Activated gamma-delta T cell treated with Interleukin-2 at 50 U/mL for 16 hours (primary cell): Measurements from ENCODE around the gene IL22RA1.

Experiments
- DNase-seq: peaks from one replicate; pipeline ENCODE4 v3.0.0-alpha.2; 2020

The IL22RA1 gene

DNA sequence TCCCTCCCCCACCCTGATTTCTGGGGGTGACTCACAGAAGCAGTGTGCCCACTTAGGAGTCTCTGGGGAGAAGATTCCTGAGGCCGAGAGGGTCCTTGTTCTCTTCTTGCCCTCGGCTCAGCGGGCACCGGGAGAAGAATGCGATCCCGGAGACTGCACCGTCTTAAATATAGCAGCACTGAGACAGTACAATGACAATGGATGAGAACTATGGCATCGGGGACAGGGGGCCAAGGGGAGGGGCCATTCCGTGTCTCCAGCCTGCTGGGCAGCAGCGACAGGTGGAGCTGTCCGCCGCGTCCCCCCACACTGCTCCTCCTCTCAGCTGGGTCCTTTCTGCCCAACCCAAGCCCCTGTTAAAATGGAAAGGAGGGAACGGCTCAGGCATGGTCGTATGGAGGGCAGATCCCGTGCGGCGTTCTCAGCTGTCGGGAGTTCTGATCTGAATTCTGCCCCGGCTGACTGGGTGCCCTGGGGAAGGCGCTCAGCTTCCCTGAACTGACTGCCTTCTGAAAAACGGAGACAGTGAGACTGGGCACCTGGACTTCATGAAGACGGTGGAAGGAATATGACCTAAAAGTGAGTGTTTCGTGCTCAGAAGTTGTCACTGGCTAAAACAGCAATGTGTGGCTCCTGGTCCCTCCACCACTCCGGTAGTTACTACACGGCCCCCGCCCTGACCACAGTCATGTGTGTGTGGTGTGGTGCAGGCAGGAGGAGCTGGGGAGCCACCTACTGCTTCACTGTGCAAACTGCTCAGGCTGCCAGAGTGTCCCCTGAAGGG, 30.8 kb downstream of the IL22RA1 start, which contains the start of gene MYOM3:
TSS of gene MYOM3 (minus strand) at position 140 of the 784 bp plus-strand sequence. CDS start 3,499 bp downstream, outside the sequence.
- peak; percentile 36 for DNase-seq

DNA sequence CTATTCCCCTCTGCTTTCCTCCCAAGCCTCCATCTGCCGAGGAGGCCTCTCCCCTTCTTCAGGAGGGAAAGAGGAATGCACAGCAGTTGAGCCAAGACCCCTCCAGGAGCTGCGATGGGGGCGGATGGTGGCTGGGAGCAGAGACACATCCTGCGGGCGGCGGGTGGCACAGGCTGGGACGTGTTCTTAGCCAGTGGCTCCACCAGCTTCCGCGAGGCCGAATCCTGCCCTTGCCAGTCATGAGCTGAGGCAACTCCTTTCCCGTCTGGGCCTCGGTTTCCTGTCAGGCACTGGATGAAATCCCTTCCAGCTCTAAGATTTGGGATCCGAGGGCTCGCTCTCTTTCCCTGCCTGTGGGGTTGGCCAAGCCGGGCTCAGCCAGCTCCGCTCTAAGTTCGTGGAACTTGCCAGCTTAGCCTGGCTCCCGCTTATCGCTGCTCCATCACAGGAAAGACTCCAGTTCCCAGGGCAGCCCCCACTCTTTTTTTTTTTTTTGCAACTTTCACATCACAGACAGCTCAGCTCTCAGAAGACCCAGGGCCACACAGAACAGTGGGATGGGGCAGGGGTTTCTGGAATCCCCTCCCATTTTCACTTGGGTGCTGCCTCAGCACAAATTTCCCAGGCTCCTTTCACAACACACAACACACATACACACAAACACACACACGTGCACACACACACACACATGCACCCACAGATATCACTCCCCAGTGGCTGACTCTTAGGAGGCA, 31.5 kb downstream of the IL22RA1 start:
- DNase-seq, result no peak

DNA sequence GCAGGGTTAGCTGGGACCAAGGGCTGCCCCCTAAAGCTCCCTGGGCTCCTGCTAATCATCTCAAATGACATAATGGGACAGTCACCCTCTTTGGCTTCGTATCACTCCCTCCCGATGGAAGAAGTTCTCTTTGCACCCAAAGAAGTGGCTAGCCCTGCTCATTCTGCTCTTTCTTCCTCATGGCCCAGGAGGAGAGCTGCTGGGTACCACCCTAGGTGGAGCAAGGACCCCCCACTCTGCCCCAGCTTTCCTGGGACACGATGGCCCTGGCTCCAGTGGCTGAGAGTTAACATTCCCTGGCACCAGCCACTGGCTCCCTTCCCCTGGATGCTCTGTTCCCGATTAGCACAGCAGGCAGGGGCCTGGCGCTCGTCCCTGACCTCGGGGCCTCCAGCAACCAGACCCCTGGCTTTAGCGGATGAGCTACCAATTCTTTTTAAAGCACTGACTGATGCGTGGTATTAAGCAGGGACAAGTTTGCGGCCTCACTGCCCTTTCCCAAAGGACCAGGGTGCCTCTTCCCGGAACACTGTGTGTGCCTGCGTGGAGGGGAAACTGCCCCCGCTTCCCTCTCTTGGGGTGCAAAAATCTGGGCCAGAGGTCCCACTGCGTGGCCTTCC, 32.2 kb downstream of the IL22RA1 start:
- no peak for DNase-seq

DNA sequence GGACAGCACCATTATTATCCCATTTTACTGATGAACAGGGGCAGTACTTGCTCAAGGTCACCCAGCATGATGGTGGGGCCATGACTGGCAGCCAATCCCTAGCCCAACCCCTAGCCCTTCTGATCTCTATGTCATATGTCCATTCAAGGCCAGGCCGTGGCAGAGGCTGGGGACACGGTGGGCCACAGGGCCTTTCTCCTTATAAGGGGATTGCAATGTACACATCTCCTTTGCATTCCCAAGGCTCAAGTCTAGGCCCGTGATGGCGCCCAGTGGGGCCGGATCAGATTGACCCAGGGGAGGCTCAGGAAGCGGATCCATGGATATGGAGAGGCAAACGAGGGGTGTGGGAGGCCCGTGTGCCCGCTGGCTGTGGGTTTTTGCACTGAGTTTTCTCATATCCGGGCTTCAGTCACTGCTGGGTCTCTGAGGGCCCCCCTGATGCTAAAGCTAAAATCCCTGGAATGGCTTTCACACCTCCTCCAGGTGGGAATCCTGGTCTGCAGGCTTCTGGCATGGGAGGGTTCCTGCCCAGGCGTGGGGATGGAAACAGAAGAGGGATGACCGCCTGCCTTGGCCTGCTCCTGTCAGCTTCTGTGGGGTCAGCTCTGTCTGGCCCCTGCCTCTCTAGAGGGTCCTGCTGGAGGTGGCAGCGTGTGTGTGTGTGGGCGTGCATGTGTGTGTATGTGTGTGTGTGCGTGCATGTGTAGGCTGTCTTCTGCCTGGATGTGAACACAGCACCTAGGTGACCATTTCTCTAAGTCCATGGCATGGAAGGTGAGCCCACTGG, 33.1 kb downstream of the IL22RA1 start:
- no peak for DNase-seq

DNA sequence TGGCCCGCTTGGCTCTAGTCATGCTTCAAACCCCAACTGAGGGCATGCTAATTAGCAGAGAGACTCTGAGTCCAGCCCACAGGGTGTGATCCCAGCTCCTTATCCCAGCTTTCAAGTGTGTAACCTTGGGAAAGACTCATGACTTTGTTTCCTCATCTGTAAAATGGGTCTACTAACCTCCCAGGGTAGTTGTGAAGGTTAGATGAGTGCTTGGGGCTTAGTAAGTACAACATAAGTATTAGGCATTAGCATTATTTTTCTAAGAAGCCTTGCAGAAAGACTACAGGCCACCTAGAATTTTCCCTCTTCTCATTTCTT, 33.8 kb downstream of the IL22RA1 start:
- DNase-seq, result no peak

DNA sequence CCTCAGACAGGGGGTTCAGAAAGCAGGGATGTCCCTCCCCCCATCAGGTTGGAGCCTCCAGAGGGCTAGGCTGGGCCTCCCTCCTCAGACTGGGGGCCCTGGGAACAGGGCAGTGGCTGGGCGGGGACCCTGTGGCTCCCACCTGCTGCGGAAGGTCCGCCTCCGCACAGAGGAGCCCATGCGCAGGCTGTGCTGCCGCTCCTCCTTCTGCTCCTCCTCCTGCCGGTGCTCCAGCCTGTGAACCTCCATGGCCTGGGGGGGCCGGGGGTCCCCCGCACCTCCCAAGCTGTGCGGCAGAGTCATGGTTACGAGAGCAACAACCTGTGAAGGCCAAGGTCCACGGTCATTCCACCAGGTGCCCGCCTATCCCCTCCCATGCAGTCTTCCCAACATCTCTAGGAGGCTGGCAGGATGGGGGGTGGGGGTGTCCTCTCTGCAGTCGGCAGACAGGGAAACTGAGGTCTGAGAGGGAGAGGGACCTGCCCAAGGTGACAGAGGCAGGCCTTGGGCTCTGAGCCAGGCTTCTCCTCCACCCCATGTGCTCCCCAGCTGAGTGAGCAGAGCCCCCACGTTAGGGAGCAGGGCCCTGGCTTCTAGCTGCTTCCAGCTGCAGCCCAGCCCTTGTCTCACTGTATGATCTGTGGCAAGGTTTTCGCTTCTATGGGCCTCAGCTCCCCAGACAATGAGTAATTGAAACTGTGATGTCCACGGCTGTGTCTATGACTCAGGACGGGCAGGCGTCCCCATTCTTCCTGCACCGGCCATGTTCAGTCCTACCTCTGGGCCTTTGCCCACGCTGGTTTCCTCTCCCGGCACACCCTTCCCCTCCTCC, 34.4 kb downstream of the IL22RA1 start:
- no peak for DNase-seq

DNA sequence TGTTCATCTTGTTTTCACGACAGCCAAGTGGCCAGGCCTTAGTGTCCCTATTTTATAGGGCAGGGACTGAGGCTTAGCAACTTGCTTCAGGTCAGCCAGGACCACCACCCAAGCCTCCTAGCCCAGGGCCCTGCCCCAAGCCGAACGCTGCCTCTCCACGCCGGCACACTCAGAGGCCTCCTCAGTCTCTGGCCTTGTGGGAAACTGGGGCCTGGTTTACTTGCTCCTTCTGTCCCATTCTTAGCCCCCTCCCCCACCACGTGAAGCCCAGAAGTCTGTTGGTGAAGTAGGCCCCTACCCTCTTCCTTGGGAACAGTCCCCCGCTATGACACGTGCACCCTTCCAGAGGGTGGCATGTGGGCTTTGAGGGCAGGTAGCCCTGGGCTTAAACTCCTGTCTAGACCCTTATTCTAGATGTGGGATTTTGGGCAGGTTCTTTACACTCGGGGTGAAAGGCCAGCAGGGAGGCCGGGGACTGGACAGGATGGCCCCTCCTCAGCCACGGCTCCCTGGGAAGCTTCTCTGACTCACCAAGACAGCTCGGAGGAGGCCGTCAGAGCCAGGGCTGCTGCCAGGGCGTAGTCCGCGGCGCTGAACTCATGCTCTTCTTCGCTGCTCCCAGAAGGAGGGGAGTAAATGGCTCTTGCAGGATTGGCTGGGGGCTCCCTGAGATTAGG, 35.3 kb downstream of the IL22RA1 start:
- no peak for DNase-seq

DNA sequence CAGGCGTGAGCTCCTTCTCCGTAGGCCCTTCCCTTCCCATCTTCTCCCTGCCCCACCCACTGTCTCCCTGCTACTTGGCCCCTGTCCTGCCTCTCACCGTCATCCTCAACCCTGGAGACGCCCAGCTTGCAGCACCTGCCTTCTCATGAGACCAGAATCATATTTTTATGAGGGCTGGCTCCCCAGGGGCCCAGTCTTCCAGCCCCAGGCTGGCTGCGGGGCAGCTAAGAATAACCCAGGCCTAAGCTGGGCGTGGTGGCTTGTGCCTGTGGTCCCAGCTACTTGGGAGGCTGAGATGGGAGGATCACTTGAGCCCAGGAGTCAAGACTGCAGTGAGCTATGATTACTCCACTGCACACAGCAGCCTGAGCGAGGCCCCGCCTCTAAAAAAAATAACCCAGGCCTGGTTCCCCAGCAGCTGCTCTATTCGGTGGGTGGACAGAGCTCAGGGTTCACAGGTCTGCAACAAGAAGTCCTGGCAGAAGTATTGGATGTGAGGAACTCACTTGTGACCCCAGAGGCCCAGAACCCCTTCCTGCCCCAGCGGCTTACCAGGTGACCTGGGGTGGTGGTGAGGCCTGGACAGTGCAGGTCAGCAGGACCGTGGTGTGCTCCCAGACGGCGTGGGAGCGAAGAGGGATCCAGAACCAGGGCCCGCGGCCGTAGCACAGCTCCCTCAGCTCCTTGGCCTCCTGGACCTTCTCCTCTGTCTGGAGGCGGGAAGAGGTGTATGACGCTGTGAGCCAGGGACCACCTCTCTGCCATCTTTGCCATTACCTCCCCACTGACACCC, 37.4 kb downstream of the IL22RA1 start:
- no peak for DNase-seq

DNA sequence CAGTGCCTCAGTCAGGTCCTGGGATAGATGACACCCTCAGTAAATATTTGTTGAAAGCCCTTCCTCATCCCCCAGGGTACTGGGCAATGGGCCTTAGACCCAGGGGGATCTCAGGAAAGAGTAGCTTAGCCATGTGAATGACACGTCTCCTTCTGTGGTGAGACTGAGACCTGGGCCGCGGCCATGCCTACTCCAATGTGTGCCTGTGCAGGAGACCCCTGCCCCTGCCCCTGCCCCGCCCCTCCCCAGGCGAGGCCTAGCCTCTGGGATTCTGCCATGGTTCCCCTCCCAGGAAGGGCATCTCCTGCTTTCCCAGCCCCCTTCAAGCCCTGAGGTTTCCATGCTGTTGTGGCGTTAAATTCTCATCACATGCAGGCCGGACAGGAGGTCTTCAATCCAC, 38.1 kb downstream of the IL22RA1 start:
- DNase-seq, result no peak

DNA sequence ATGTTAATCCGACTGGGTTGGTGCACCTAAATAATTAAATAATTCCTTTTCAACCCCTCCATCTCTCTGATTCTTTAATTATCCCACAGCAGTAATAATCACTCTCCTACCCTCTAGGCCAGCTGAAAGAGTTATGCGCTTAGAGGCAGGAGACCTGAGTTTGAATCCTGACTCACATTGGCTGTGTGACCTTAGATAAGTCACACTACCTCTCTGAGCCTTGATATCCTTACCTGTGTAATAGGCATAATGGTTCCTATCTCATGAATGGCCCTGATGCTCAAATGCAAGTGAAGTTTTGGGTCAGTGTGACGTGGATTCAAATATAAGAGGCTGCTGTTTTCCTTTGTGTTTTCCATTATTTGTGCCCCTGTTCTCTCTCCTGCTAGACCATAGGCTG, 39.1 kb downstream of the IL22RA1 start:
- DNase-seq, result no peak

DNA sequence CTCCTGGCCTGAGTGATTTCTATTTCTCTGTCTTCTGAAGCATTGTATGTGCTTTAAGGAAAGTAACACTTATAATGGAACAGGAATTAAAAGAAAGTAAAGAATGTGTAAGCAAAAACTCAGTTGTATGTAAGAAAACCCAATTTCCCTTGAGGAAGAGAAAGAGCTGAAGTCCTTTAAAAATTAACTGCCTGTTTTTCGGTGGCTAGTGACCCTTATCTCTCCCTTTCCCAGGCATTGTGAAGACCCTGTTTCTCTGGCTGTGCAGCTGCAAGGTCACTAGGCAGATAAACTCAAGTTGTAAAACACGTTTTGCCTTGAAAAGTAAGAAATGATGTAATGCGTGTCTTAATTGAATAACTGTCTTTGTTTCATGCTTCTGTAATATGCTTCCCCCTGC, 39.5 kb downstream of the IL22RA1 start:
- no peak for DNase-seq

DNA sequence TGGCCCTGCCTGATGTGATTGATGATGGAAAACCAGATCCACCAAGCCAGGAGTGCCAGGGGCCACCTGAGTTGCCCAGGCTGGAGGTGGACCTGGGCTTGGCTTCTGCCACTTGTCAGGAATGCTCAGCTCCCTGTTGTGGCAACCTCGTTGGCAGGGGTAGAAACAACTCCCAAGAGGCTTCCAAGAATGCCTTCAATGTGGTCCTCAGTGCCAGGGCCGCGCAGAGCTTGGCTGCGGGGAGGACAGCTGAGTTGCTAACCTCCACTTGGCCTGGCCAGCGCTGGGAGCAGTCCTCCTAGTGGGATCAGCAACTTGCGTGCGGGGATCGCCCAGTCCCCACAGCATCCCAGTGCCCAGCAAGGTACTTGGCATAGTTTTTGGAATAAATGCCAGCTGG, 40.0 kb downstream of the IL22RA1 start:
- no peak for DNase-seq

DNA sequence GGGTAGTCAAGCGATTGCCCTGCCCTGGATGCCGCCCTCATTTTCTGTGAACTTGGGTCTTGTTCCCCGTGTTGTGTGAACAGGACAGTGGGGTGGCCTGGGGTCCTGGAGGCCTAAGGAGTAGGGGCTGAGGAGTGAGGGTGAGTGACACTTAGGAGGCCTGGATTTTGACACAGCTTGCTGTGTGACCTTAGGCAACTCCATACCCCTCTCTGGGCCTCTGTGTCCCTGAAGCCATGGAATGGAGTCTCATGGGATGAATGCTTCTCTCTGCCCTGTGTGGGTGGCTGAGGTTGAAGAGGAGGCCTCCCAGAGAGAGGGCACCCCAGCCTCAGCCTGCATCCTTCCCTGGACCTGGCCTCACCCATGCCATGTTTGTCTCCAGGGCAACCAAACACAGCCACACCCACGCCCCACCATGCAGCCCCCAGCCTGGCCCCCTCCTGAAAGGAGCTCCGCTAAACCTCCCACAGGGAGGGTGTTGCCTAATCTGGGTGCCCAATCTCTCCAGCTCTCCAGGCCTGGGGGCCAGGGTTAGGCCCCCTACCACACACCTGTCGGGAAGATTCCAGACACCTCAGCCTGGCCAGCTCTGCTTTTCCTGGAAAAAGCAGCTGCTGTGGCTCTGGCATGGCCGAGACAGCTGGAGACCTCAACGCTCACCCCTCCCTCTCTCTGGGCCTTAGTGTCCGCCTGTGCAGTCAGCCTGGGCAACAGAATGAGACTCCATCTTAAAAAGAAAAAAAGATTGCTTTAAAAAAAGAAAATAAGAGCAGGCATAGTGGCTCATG, 40.9 kb downstream of the IL22RA1 start:
- DNase-seq, result no peak

DNA sequence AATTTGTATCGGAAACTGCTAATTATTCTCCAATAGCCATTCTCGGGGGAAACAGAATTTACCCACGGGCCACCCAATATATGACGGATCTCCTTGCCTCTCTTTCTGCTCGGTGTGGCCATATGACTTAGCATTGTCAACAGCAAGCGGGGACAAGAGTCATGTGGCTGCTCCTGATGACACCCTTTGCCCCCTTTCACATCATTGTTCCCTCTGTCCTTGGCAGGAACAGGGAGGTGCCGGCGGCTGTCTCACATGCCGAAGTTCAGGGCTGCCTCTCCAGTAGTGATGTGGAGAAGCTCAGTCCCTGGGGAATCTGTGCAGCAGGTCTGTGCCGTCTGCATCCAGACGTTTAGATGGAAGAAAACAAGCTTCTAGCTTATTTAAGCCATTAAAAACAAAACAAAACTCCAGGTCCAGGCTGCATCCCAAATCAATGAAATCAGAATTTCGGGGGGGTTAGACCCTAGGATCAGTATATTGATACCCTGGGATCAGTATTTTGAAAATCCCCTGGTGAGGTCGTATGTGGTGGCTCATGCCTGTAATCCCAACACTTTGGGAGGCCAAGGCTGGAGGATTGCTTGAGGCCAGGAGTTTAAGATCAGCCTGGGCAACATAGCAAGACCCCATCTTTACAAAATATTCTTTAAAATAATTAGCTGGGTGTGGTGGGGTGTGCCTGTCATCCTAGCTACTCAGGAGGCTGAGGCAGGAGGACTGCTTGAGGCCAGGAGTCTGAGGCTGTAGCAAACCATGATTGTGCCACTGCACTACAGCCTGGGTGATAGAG, 41.8 kb downstream of the IL22RA1 start:
- DNase-seq, result no peak

DNA sequence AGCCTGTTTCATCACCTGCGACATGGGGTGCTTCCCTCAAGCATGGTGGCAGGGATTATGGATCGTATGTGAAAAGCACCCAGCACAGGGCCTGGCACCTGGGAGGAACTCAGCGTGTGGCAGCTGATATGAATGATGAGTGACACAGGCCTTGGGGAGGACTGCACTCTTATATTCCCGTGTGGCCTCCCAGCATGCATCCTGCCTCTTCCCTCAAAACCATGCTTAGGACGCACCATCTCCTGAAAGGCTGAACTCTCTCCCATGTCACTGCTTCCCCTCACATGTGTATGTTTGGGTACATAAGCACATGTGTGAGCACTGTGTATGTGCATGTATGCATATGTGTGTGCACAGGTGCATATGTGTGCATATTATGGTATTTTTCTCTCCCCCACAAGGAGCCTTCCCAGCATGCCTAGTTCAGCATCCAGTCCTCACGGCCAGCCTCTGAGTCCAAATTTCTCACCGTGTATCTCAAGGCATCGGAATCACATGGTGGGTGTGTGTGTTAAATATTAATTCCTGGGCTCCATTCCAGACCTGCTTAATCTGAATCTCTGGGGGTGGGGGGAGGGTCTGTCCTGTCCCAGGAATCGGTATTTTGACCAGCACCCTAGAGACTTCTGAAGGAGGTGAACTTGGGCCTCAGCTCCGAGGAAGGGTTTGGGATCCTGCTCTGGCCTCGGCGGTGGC, 43.8 kb downstream of the IL22RA1 start:
- DNase-seq, result no peak

DNA sequence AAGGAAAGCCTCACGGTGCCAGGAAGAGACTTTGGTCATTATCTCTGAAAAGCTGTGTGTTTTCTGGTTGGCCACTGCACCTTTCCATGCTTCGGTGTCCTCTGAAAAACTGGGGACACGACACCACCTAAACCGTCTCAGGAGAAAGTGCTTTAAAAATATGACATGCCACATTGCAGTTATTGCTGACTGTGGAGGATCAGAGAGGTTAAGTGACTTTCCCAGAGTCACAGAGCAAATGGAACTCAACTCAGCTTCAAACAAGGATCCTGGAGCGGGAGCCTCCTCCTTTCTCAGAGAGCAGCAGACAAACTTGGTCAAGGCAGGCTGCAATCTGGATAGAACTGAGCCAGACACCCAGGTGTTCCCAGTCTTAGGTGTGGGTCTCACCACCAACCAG, 44.8 kb downstream of the IL22RA1 start:
- DNase-seq, result no peak

DNA sequence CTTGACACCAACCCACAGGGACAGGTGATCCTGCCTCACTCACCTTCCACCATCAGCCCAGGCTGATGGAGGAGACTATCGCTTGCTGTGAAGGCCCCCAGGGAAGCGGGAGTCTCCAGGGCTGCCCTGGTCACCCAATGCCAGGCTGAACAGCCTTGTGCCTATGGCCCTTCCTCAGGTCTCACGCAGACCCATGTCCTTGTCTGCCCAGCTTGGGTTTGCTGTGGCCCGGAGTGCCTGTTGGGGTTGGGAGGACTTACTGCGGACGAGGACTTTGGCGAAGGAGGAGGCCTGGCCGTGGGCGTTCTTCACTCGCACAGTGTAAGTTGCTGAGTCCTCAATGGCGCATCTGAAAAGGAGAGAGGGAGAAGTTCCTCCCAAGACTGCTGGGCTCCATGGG, 45.3 kb downstream of the IL22RA1 start:
- DNase-seq, result no peak

DNA sequence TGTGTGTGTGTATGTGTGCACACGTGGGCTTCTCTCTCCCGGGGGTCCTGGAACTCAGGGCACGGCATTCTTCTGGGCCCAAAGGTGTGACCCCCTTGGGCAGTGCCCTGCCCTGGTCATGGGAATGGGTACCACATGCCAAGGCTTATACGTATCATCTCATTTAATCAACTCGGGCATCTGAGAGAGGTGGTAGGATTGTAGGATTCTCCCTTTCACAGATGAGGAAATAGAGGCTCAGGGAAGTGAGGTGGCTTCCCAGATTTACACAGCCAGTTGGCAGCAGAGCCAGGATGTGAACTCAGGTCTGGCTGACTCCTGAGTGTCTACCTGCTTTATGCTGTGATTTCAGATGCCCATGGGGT, 46.2 kb downstream of the IL22RA1 start:
- no peak for DNase-seq
